ENCODE measurements around the gene GNAQ.

GNAQ gene

DNA sequence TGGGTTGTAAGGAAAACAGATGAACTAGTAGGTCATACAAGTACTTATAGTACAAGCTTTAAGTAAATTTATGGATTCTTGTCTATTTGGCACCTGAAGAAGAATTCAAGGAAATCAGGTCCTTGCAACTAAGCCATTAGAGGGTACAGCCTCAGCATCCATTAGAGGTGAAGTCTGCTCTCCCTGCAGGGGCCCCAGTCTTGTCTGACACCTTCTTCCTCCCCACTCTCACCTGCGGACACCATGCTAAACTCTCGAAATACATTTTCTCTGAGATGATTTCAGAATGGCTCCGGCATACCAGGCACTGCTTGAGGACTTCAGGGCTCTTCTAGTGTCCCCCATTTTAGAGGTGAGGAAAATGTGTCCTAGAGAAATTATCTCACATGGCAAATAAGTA is 137.9 kb downstream of the GNAQ start:
- DNase-seq (ENCODE audit: low read depth in 2 of 2) = no peak
- no peak overlapping the region for H3K4me3 ChIP-seq (replicated peaks in 1 of 2; ENCODE audit: low read depth in 2 of 2, low read length in 2 of 2)
- TF ChIP-seq, protein P1, sequence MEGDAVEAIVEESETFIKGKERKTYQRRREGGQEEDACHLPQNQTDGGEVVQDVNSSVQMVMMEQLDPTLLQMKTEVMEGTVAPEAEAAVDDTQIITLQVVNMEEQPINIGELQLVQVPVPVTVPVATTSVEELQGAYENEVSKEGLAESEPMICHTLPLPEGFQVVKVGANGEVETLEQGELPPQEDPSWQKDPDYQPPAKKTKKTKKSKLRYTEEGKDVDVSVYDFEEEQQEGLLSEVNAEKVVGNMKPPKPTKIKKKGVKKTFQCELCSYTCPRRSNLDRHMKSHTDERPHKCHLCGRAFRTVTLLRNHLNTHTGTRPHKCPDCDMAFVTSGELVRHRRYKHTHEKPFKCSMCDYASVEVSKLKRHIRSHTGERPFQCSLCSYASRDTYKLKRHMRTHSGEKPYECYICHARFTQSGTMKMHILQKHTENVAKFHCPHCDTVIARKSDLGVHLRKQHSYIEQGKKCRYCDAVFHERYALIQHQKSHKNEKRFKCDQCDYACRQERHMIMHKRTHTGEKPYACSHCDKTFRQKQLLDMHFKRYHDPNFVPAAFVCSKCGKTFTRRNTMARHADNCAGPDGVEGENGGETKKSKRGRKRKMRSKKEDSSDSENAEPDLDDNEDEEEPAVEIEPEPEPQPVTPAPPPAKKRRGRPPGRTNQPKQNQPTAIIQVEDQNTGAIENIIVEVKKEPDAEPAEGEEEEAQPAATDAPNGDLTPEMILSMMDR (IDR thresholded peaks at IDR 0.05; ENCODE audit: low read depth, low read length) = no peak

DNA sequence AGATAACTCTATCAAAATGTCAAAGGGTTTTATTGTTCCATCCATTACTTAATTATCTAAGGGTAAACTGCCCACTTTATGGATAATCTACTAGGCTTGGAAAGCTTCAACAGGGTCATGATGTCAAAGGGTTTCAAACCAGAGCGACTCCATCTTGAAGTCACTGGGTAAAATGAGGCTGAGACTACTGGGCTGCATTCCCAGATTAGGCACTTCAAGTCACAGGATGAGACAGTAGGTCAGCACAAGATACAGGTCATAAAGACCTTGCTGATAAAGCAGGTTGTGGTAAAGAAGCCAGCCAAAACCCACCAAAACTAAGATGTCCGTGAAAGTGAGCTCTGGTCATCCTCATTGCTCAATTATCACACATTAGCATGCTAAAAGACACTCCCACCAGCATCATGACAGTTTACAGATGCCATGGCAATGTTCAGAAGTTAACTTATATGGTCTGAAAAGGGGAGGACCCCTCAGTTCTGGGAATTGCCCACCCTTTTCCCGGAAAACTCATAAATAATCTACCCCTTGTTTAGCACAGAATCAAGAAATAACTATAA is 138.6 kb downstream of the GNAQ start:
- no peak for DNase-seq (ENCODE audit: low read depth in 2 of 2)
- no peak overlapping the region for H3K4me3 ChIP-seq (replicated peaks in 1 of 2; ENCODE audit: low read depth in 2 of 2, low read length in 2 of 2)

DNA sequence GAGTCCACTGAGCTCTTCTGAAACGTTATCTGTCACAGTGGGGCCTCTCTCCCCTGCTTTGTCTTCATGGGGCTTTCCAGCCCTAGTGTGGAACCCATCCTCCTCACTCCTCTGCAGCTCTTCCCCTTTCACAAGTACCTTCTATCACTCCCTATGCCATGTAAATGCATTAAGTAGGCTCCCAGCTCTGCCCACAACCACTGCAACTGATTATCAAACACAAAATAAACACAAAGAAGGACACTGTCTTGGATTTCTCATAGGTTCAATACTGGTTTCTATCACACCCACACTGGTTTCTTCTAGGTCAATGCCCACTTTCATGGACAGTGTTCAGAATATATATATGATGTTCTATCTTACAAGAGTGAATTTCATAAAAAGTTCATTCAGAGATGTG is 139.4 kb downstream of the GNAQ start:
- DNase-seq (ENCODE audit: low read depth in 2 of 2) = no peak
- TF ChIP-seq, protein P1 (IDR thresholded peaks at IDR 0.05; ENCODE audit: low read depth, low read length) = no peak
- H3K4me3 ChIP-seq (replicated peaks in 1 of 2; ENCODE audit: low read depth in 2 of 2, low read length in 2 of 2) = no peak overlapping the region

More for the DNA sequence above, 138.6 kb downstream of the GNAQ start:
- TF ChIP-seq, protein P1 (IDR thresholded peaks at IDR 0.05; ENCODE audit: low read depth, low read length) = no peak

DNA sequence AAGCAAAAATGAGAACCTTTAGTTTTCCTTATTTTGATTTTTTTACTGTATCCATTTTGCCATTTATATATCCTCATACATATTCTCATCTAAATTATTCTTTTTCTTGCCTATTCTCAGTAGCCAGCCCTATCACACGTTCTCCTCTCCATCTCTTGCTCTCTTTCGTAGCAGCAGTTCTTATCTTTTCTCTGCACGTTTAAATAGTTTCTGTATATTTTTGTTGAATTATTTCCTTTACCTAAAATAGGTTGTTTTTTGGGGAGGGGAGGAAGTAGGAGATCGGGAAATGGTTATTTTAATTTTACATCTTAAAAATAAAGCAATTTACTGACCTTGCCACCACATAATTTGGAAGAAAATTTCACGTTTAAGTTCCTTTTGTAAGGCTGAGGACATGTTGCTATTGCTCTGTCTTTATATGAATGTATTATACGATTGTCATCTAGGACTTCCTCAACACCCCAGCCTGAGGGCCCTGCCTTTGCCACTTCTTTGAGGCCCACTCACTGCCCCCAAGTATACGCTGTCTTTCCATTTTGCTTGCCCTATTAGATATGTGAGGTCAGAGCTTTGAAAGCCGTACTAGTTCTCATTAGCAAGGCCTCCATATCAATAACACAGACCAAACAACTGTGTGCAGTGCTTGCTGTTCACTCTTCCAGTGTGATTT is 140.3 kb downstream of the GNAQ start:
- TF ChIP-seq, protein P1 (IDR thresholded peaks at IDR 0.05; ENCODE audit: low read depth, low read length) = no peak
- no peak for DNase-seq (ENCODE audit: low read depth in 2 of 2)
- no peak overlapping the region for H3K4me3 ChIP-seq (replicated peaks in 1 of 2; ENCODE audit: low read depth in 2 of 2, low read length in 2 of 2)

DNA sequence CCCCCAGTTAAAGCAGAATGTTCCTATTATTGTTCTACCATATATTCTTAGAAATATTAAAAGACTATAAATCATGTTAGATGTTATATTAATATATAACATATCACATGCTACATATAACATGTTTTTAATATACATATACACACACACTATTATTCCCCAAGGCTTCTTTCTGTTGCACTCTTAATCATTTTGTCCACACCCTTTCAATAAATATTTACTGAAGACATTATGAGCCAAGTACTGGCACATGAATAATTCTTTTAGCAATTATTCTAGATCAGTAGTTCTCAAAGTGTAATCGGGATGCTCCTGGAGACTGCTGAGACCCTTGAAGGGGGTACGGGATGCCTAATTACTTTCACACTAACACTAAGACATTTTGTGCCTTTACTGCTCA is 143.9 kb downstream of the GNAQ start:
- DNase-seq (ENCODE audit: low read depth in 2 of 2) = no peak
- H3K4me3 ChIP-seq (replicated peaks in 1 of 2; ENCODE audit: low read depth in 2 of 2, low read length in 2 of 2) = no peak overlapping the region
- TF ChIP-seq, protein P1 (IDR thresholded peaks at IDR 0.05; ENCODE audit: low read depth, low read length) = no peak

DNA sequence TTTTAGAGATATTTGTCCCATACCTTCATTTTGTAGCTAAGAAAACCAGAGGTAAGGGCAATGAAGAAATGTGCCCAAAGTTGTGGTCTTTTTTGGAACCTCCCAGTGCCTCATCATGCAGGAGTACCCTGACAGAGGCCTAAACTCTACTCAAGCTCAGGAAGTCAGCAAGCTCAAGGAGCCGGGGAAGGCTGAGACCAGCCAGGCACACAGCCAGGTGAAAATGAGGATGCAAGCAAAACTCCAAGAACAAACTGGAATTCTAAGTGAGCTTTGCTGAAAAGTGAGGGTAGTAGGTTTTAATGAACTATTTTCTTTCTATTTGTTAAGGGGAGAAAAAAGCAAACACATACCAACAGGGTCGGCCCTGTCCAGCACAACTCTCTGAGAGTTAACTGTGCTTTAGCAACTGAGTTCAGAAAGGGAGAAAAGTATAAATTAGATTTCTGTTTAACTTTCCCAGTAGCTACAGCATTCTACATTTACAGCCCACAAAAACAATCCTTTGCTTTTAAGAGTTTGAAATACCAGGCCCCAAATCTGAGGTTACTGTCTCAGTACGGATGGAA is 146.4 kb downstream of the GNAQ start:
- no peak overlapping the region for H3K4me3 ChIP-seq (replicated peaks in 1 of 2; ENCODE audit: low read depth in 2 of 2, low read length in 2 of 2)
- TF ChIP-seq, protein P1 (IDR thresholded peaks at IDR 0.05; ENCODE audit: low read depth, low read length) = no peak
- DNase-seq (ENCODE audit: low read depth in 2 of 2) = no peak
